KMS-11 (cell line): ENCODE results near the gene AMDHD1.

Source experiments
- H2AFZ ChIP-seq: fragments of 200-600 bp; sonication (generic); 2 replicates; pipeline ENCODE4 v1.6.1; 2016; ENCODE audit warnings: antibody characterized with exemption, mixed run types, low read depth
- H3K27ac ChIP-seq: fragments of 200-600 bp; sonication (generic); 2 replicates; pipeline ENCODE4 v1.6.1; 2016; ENCODE audit warnings: mild to moderate bottlenecking, mixed run types
- H3K27me3 ChIP-seq: fragments of 200-600 bp; sonication (generic); 2 replicates; pipeline ENCODE4 v1.6.1; 2017; ENCODE audit warnings: mild to moderate bottlenecking, low read depth, mixed run types, moderate library complexity; ENCODE audit not compliant: insufficient read depth
- H3K36me3 ChIP-seq: fragments of 200-600 bp; sonication (generic); 2 replicates; pipeline ENCODE4 v1.6.1; 2017; ENCODE audit warnings: mild to moderate bottlenecking, mixed run types; ENCODE audit not compliant: insufficient read depth
- H3K4me1 ChIP-seq: fragments of 200-600 bp; sonication (generic); 2 replicates; pipeline ENCODE4 v1.6.1; 2016; ENCODE audit warnings: mild to moderate bottlenecking, low read depth, mixed run types; ENCODE audit not compliant: poor library complexity, severe bottlenecking
- H3K4me2 ChIP-seq: fragments of 200-600 bp; sonication (generic); 2 replicates; pipeline ENCODE4 v1.7.0; 2016; ENCODE audit warnings: mild to moderate bottlenecking, mixed run types
- H3K4me3 ChIP-seq: fragments of 200-600 bp; sonication (generic); IDR thresholded peaks from 2 replicates; pipeline ENCODE4 v1.6.1; 2017; ENCODE audit warnings: low read depth, low read length, mixed read lengths; ENCODE audit not compliant: insufficient read depth
- H3K79me2 ChIP-seq: fragments of 200-600 bp; sonication (generic); 2 replicates; pipeline ENCODE4 v1.6.1; 2016; ENCODE audit warnings: low read depth, mixed run types; ENCODE audit not compliant: insufficient read depth
- H3K9ac ChIP-seq: fragments of 200-600 bp; sonication (generic); 2 replicates; pipeline ENCODE4 v1.6.1; 2016; ENCODE audit warnings: mild to moderate bottlenecking, mixed run types
- H4K20me1 ChIP-seq: fragments of 200-600 bp; sonication (generic); 2 replicates; pipeline ENCODE4 v1.6.1; 2016; ENCODE audit warnings: mild to moderate bottlenecking, mixed run types; ENCODE audit not compliant: insufficient read depth
- TF ChIP-seq, protein P1 (sequence below): fragments of 200-600 bp; sonication (generic); conservative IDR thresholded peaks from 2 replicates; pipeline ENCODE4 v1.6.1; 2017; ENCODE audit warnings: low read depth, mild to moderate bottlenecking, antibody characterized with exemption, low read length, moderate library complexity, mixed read lengths

Gene AMDHD1

GRCh38 chr12:95949477-95950206 is 6.5 kb downstream of the AMDHD1 start:
- H3K36me3 ChIP-seq, result no peaks in the 10 kb centered on the region
- no peak overlapping the region for H3K27ac ChIP-seq
- no peaks in the 10 kb centered on the region for H3K79me2 ChIP-seq
- no peak overlapping the region for H2AFZ ChIP-seq
- TF ChIP-seq, protein P1, sequence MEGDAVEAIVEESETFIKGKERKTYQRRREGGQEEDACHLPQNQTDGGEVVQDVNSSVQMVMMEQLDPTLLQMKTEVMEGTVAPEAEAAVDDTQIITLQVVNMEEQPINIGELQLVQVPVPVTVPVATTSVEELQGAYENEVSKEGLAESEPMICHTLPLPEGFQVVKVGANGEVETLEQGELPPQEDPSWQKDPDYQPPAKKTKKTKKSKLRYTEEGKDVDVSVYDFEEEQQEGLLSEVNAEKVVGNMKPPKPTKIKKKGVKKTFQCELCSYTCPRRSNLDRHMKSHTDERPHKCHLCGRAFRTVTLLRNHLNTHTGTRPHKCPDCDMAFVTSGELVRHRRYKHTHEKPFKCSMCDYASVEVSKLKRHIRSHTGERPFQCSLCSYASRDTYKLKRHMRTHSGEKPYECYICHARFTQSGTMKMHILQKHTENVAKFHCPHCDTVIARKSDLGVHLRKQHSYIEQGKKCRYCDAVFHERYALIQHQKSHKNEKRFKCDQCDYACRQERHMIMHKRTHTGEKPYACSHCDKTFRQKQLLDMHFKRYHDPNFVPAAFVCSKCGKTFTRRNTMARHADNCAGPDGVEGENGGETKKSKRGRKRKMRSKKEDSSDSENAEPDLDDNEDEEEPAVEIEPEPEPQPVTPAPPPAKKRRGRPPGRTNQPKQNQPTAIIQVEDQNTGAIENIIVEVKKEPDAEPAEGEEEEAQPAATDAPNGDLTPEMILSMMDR, result no peak
- no peak overlapping the region for H3K4me3 ChIP-seq
- H3K9ac ChIP-seq, result no peak overlapping the region
- peaks cover 3% of the 10 kb centered on the region for H3K4me1 ChIP-seq
- H3K4me2 ChIP-seq, result no peak overlapping the region
- H3K27me3 ChIP-seq, result no peaks in the 10 kb centered on the region
- H4K20me1 ChIP-seq, result no peaks in the 10 kb centered on the region

DNA sequence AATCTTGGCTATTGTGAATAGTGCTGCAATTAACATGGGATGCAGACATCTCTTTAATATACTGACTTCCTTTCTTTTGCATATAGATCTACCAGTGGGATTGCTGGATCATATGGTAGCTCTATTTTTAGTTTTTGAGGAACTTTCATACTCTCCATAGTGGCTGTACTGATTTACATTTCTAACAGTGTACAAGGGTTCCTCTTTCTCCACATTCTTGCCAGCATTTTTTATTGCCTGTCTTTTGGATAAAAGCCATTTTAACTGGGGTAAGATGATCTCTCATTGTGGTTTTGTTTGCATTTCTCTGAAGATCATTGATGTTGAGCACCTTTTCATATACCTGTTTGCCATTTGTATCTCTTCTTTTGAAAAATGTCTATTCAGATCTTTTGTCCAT is 8.4 kb downstream of the AMDHD1 start:
- H3K4me3 ChIP-seq, result no peak overlapping the region
- TF ChIP-seq, protein P1, result no peak
- H2AFZ ChIP-seq, result no peak overlapping the region
- no peak overlapping the region for H3K4me2 ChIP-seq
- H3K27ac ChIP-seq, result no peak overlapping the region
- no peak overlapping the region for H3K9ac ChIP-seq
- no peaks in the 10 kb centered on the region for H3K79me2 ChIP-seq
- no peaks in the 10 kb centered on the region for H4K20me1 ChIP-seq
- H3K36me3 ChIP-seq, result no peaks in the 10 kb centered on the region
- H3K4me1 ChIP-seq, result peaks cover 8% of the 10 kb centered on the region
- no peaks in the 10 kb centered on the region for H3K27me3 ChIP-seq

- Histone ChIP-seq H3K79me2 (no peaks in the 10 kb centered on the region), H3K27me3 (no peaks in the 10 kb centered on the region), H3K4me2 (no peak overlapping the region), H4K20me1 (no peaks in the 10 kb centered on the region), H3K4me3 (no peak overlapping the region), H3K27ac (no peak overlapping the region), H3K9ac (no peak overlapping the region), H3K4me1 (peaks cover 8% of the 10 kb centered on the region), H3K36me3 (no peaks in the 10 kb centered on the region), H2AFZ (no peak overlapping the region)
- TF ChIP-seq, protein P1, result no peak
These were observed 9.9 kb downstream of the AMDHD1 start for GRCh38 chr12:95953000-95953399.

DNA sequence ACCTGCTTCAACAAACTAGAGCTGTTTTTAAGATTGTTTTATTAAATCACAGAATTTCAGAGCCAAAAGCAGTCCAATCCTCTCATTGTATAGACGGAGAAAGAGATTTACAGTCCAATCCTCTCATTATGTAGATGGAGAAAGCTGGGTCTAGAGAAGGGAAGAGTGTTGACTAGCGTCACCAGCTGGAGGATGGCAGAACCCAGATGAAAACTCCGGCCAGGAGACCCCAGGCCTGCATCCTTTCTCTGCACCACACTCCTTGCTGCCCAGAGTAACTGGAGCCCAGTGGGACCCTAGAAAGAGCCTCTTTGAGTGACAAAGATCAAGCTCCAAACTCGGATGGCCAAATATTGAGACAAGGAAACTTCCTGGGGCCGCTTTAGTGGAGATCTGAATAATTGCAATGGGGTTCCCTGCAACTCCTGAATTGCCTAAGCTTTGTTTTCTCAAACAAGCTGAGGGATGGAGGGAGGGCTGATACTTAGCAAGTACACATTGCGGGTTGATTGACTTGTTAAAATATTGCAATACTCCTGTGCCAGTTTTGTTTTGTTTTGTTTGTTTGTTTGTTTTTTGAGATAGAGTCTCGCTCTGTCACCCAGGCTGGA is 12.5 kb downstream of the AMDHD1 start:
- H2AFZ ChIP-seq, result no peak overlapping the region

More for the DNA sequence above, 12.5 kb downstream of the AMDHD1 start:
- no peaks in the 10 kb centered on the region for H3K79me2 ChIP-seq
- no peak overlapping the region for H3K9ac ChIP-seq
- H3K27me3 ChIP-seq, result no peaks in the 10 kb centered on the region
- H3K27ac ChIP-seq, result no peak overlapping the region
- no peak overlapping the region for H3K4me3 ChIP-seq
- no peaks in the 10 kb centered on the region for H3K36me3 ChIP-seq
- TF ChIP-seq, protein P1, result no peak
- H4K20me1 ChIP-seq, result no peaks in the 10 kb centered on the region
- no peak overlapping the region for H3K4me2 ChIP-seq
- H3K4me1 ChIP-seq, result peaks cover 8% of the 10 kb centered on the region
